OCI-LY1 (cell line): ENCODE data around the gene TRPV4.

Source experiments
- H2AFZ ChIP-seq: fragments of 200-600 bp; sonication (generic), shearing (Covaris generic); 2 replicates; pipeline ENCODE4 v1.6.0; 2014; ENCODE audit warnings: antibody characterized with exemption, mild to moderate bottlenecking, low read length
- H3F3A ChIP-seq: fragments of 200-600 bp; sonication (generic), shearing (Covaris generic); 2 replicates; pipeline ENCODE4 v1.6.0; 2014; ENCODE audit warnings: mild to moderate bottlenecking, antibody characterized with exemption, low read length, moderate library complexity; ENCODE audit not compliant: insufficient read depth
- H3K27ac ChIP-seq: fragments of 200-600 bp; sonication (generic); 2 replicates; pipeline ENCODE4 v1.5.1; 2014; ENCODE audit warnings: low read length, mixed run types, mild to moderate bottlenecking, low read depth; ENCODE audit not compliant: poor library complexity, severe bottlenecking
- H3K27me3 ChIP-seq: fragments of 200-600 bp; sonication (generic); 2 replicates; pipeline ENCODE4 v1.6.0; 2014; ENCODE audit warnings: antibody characterized with exemption, mild to moderate bottlenecking, low read length, moderate library complexity; ENCODE audit not compliant: insufficient read depth
- H3K36me3 ChIP-seq: fragments of 200-600 bp; sonication (generic); 2 replicates; pipeline ENCODE4 v1.6.1; 2014; ENCODE audit warnings: mild to moderate bottlenecking, antibody characterized with exemption, low read length, moderate library complexity, mixed read lengths; ENCODE audit not compliant: insufficient read depth
- H3K4me1 ChIP-seq: fragments of 200-600 bp; sonication (generic); 2 replicates; pipeline ENCODE4 v1.5.1; 2014; ENCODE audit warnings: mild to moderate bottlenecking, low read length, moderate library complexity; ENCODE audit not compliant: insufficient read depth, severe bottlenecking
- H3K4me2 ChIP-seq: fragments of 200-600 bp; sonication (generic), shearing (Covaris generic); 2 replicates; pipeline ENCODE4 v1.6.1; 2014; ENCODE audit warnings: low read length
- H3K4me3 ChIP-seq: fragments of 200-600 bp; sonication (generic); 2 replicates; pipeline ENCODE4 v1.5.1; 2014; ENCODE audit warnings: low read length, low read depth, mild to moderate bottlenecking, mixed read lengths; ENCODE audit not compliant: poor library complexity, severe bottlenecking
- H3K79me2 ChIP-seq: fragments of 200-600 bp; shearing (Covaris generic); 2 replicates; pipeline ENCODE4 v1.6.1; 2016; ENCODE audit warnings: mixed run types, low read length, mixed read lengths; ENCODE audit not compliant: insufficient read depth
- H3K9ac ChIP-seq: fragments of 200-600 bp; sonication (generic), shearing (Covaris generic); 2 replicates; pipeline ENCODE4 v1.6.1; 2014; ENCODE audit warnings: mild to moderate bottlenecking, low read length, mixed read lengths
- H3K9me2 ChIP-seq: fragments of 200-600 bp; sonication (generic), shearing (Covaris generic); 2 replicates; pipeline ENCODE4 v1.6.1; 2014; ENCODE audit warnings: low read depth, mild to moderate bottlenecking, low read length, mixed read lengths
- H3K9me3 ChIP-seq: fragments of 200-600 bp; shearing (Covaris generic); 2 replicates; pipeline ENCODE4 v1.6.1; 2014; ENCODE audit warnings: low read length, mixed read lengths
- H4K20me1 ChIP-seq: fragments of 200-600 bp; sonication (generic), shearing (Covaris generic); 2 replicates; pipeline ENCODE4 v1.6.0; 2016; ENCODE audit warnings: mild to moderate bottlenecking, low read length; ENCODE audit not compliant: insufficient read depth
- EZH2 ChIP-seq: fragments of 200-600 bp; sonication (generic), shearing (Covaris generic); IDR thresholded peaks from 2 replicates; pipeline ENCODE4 v1.8.0; 2017; ENCODE audit warnings: borderline replicate concordance, mixed run types, mild to moderate bottlenecking, antibody characterized with exemption, low read length, moderate library complexity, mixed read lengths
- TF ChIP-seq, protein P1 (sequence below): fragments of 200-600 bp; sonication (generic), shearing (Covaris generic); IDR thresholded peaks from 2 replicates; pipeline ENCODE4 v1.5.1; 2017; ENCODE audit warnings: mild to moderate bottlenecking, antibody characterized with exemption, low read length, moderate library complexity, mixed read lengths

The TRPV4 gene

DNA sequence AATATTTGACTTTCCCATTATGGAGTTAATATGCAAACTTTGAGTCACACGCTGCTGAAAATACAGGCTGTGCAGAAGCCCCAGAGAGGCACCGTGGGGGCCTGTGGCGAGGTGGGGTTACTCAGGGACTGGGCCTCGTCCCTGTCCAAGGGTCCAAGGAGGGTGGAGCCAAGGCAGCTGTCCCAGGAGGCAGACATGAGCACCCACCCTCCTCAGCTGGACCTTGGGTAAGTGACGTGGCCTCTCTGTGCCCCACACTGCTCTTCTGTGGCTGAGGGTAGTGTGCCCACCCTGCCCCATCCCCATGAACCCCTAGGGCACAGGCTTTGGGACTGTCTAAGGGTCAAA is 80.2 kb downstream of the TRPV4 start:
- H3K27ac ChIP-seq, result no peak overlapping the region
- H3K4me2 ChIP-seq, result no peak overlapping the region
- H2AFZ ChIP-seq, result no peak overlapping the region
- no peak overlapping the region for H3K9ac ChIP-seq
- no peaks in the 10 kb centered on the region for H3K4me1 ChIP-seq
- H4K20me1 ChIP-seq, result no peaks in the 10 kb centered on the region
- no peaks in the 10 kb centered on the region for H3K9me3 ChIP-seq
- no peaks in the 10 kb centered on the region for H3K9me2 ChIP-seq
- H3K36me3 ChIP-seq, result no peaks in the 10 kb centered on the region
- TF ChIP-seq EZH2, result no peak
- TF ChIP-seq, protein P1, sequence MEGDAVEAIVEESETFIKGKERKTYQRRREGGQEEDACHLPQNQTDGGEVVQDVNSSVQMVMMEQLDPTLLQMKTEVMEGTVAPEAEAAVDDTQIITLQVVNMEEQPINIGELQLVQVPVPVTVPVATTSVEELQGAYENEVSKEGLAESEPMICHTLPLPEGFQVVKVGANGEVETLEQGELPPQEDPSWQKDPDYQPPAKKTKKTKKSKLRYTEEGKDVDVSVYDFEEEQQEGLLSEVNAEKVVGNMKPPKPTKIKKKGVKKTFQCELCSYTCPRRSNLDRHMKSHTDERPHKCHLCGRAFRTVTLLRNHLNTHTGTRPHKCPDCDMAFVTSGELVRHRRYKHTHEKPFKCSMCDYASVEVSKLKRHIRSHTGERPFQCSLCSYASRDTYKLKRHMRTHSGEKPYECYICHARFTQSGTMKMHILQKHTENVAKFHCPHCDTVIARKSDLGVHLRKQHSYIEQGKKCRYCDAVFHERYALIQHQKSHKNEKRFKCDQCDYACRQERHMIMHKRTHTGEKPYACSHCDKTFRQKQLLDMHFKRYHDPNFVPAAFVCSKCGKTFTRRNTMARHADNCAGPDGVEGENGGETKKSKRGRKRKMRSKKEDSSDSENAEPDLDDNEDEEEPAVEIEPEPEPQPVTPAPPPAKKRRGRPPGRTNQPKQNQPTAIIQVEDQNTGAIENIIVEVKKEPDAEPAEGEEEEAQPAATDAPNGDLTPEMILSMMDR, result no peak
- H3K27me3 ChIP-seq, result no peaks in the 10 kb centered on the region
- no peaks in the 10 kb centered on the region for H3F3A ChIP-seq
- H3K4me3 ChIP-seq, result no peak overlapping the region
- no peaks in the 10 kb centered on the region for H3K79me2 ChIP-seq

DNA sequence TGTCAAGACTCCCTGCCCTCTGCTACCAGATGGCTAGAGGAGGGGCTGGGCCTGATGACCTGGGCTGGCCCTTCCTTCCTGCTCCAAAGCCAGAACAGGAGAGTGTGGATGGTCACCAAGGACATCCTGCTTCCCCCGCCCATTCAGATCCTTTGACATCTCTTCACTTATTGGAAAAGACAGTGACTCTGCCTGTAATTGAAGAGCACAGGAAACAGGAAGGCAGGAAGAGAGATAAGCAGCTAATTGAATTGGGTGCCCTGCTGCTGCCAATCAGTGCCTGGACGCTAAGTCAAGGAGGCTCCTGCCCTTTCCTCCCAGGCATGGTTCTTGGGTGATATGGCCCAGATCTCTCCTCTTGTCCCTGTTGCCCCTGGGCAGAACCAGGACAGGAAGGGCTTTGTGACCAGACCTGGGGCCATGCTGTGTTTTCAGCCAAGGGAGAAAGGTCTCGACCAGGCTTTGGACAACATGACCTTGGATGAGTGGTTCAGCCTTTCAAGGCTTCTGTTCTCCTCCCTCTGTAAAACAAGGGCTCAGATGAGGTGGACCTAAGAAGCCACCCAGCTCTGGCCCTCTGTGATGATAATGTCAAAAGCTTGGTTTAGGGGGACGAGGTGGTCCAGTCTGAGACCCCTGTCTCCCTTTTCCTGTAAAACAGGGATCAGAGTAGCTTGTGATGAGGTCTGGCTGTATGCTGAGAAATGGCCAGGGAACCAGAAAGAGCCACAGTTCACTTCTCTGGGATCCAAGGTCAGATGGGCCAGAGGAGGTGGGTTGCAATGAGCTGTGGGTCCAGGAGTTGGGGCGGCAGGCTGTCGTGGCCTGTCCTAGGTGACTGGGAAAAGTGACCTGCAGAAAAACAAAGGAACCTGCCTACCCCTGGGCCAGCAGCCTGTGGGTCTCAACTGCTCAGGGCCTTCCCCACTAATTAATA is 80.8 kb downstream of the TRPV4 start:
- no peaks in the 10 kb centered on the region for H3F3A ChIP-seq
- H3K4me1 ChIP-seq, result no peaks in the 10 kb centered on the region
- H3K79me2 ChIP-seq, result no peaks in the 10 kb centered on the region
- no peak for TF ChIP-seq EZH2
- no peaks in the 10 kb centered on the region for H3K9me2 ChIP-seq
- H3K27ac ChIP-seq, result no peak overlapping the region
- H2AFZ ChIP-seq, result no peak overlapping the region
- H3K36me3 ChIP-seq, result no peaks in the 10 kb centered on the region
- H3K4me2 ChIP-seq, result no peak overlapping the region
- no peaks in the 10 kb centered on the region for H3K9me3 ChIP-seq
- no peak overlapping the region for H3K4me3 ChIP-seq
- no peak overlapping the region for H3K9ac ChIP-seq
- H3K27me3 ChIP-seq, result no peaks in the 10 kb centered on the region
- no peaks in the 10 kb centered on the region for H4K20me1 ChIP-seq

DNA sequence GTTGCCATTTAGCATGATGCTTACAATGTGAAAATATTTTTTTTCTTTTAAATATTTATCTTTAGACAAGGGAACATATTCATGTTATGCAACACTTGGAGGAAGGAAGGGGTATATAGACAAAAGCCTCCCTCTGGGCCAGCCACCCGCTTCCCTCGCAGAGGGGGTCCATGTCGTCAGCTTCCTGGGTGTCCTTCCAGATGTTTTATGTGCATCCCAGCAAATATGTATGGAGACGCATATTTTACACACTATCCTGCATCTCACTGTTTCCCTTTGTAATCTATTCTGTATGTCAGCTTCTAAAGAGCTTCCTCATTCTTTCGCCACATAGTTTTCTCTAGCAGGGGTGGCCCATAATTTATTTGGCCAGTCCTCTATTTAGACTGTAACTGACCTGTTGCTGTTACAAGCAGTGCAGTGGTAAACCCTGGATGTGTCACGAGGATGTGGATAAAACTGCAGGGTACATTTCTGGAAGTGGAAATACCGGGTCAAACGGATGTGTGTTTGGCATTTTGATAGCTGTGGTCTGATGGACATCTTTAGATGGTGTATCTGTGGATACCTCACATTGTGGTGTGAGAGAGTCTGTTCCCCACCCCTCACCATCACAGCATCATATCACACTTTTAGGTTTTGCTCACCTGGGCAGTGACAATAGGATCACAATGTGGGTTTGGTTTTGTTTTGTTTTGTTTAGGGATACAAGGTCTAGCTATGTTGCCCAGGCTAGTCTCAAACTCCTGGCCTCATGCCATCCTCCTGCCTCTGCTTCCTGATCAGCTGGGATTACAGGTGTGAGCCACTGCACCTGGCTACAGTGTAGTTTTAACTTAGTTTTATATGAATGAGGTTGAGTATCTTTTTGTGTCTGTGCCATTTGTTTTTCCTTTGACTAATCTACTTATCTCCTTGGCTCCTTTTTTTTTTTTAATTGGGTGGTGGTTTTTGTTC is 87.9 kb downstream of the TRPV4 start:
- Histone ChIP-seq H3K27me3 (no peaks in the 10 kb centered on the region), H3K27ac (no peak overlapping the region), H3K79me2 (no peaks in the 10 kb centered on the region), H3K9me2 (no peaks in the 10 kb centered on the region), H3K9ac (no peak overlapping the region), H3K36me3 (no peaks in the 10 kb centered on the region), H3K4me2 (no peak overlapping the region), H3F3A (no peaks in the 10 kb centered on the region), H4K20me1 (no peaks in the 10 kb centered on the region), H3K4me3 (no peak overlapping the region), H3K9me3 (no peaks in the 10 kb centered on the region), H3K4me1 (no peaks in the 10 kb centered on the region), H2AFZ (no peak overlapping the region)
- TF ChIP-seq, protein P1, result no peak
